ENCODE data around the gene PDIA4.

DNA sequence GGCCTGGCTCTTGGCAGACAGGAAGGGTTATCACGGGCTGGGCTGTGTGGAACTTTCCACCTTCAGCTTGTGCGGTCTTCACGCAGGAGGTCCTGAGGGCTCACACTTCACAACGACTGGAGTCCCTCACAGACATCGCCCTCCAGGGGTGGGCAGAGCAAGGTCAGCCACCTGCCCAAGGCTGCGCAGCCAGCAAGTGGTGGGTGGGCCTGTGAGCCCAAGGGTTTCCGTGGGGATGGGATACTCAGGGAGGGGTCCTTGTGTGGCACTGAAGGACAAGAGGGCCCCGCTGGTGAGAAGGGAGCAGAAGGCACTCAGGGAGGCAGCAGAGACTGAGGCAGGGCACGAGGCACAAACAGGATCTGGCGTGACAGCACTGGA, 22.0 kb downstream of the PDIA4 start:
- TF ChIP-seq POLR2A (IDR thresholded peaks at IDR 0.05; ENCODE audit: low read length) (no peak), GATA1 (IDR thresholded peaks at IDR 0.05; ENCODE audit: low read depth, low read length) (no peak)

All from erythroblast (primary cell).